PC-9 (cell line): ENCODE results near the gene ZNF516. TPM values are rescaled to one million over a fixed set of nuclear protein-coding genes. Genes with fewer than 3 reads are reported as not detected.

ENCODE experiments used
- BruUV-seq: library from RNA; stranded (reverse); fragments of 400-500 nt; replicated peaks from 2 replicates; lab custom pipeline; 2021; lab: Mats Ljungman, UMichigan
- CTCF ChIA-PET: fragments of 300-600 bp; sonication (Branson Sonifier 250); formaldehyde crosslinking; loops from one replicate; lab custom pipeline; 2022; ENCODE audit warnings: antibody characterized with exemption; lab: Charles Lee
- POLR2A ChIA-PET: fragments of 300-600 bp; sonication (Branson Sonifier 250); formaldehyde crosslinking; loops from one replicate; lab custom pipeline; 2022; ENCODE audit warnings: antibody characterized with exemption; ENCODE audit not compliant: unreplicated experiment; lab: Charles Lee
- DNase-seq, 2 experiments: peaks; one replicate each; pipeline versions ENCODE4 v3.0.0 to v3.0.0-alpha.2; 2015 to 2022; ENCODE audit warnings: mixed read lengths in 1 of 2
- H2AFZ ChIP-seq: fragments of 200-600 bp; sonication (generic); 2 replicates; pipeline ENCODE4 v1.8.1; 2017; ENCODE audit warnings: antibody characterized with exemption
- H3F3A ChIP-seq: fragments of 200-600 bp; sonication (generic); 2 replicates; pipeline ENCODE4 v1.8.1; 2017; ENCODE audit warnings: antibody characterized with exemption, mild to moderate bottlenecking, low read depth; ENCODE audit not compliant: insufficient read depth
- H3K27ac ChIP-seq: fragments of 200-600 bp; sonication (generic); 2 replicates; pipeline ENCODE4 v1.6.1; 2016; ENCODE audit warnings: mixed run types
- H3K27me3 ChIP-seq: fragments of 200-600 bp; sonication (generic); 2 replicates; pipeline ENCODE4 v1.6.1; 2016; ENCODE audit warnings: low read depth, mixed run types; ENCODE audit not compliant: insufficient read depth
- H3K36me3 ChIP-seq: fragments of 200-600 bp; sonication (generic); 2 replicates; pipeline ENCODE4 v1.6.1; 2016; ENCODE audit warnings: low read depth, mixed run types
- H3K4me1 ChIP-seq: fragments of 200-600 bp; sonication (generic); replicated peaks from 2 replicates; pipeline ENCODE4 v1.6.1; 2016; ENCODE audit warnings: mixed run types; ENCODE audit not compliant: insufficient read depth
- H3K4me2 ChIP-seq: fragments of 200-600 bp; sonication (generic); 2 replicates; pipeline ENCODE4 v1.6.1; 2017; ENCODE audit warnings: mixed run types
- H3K4me3 ChIP-seq: fragments of 200-600 bp; sonication (generic); 2 replicates; pipeline ENCODE4 v1.6.1; 2016; ENCODE audit warnings: mixed run types
- H3K79me2 ChIP-seq: fragments of 200-600 bp; sonication (generic); 2 replicates; pipeline ENCODE4 v1.6.1; 2017; ENCODE audit warnings: low read depth, mixed run types
- H3K9me2 ChIP-seq: fragments of 200-600 bp; sonication (generic); 2 replicates; pipeline ENCODE4 v1.8.1; 2017; ENCODE audit warnings: mild to moderate bottlenecking; ENCODE audit not compliant: insufficient read depth
- H3K9me3 ChIP-seq: fragments of 200-600 bp; sonication (generic); 2 replicates; pipeline ENCODE4 v1.8.1; 2016; ENCODE audit warnings: low read depth; ENCODE audit not compliant: insufficient read depth
- H4K20me1 ChIP-seq: fragments of 200-600 bp; sonication (generic); 2 replicates; pipeline ENCODE4 v1.8.1; 2017; ENCODE audit not compliant: insufficient read depth
- CTCF ChIP-seq: fragments of 200-600 bp; sonication (generic); conservative IDR thresholded peaks from 2 replicates; pipeline ENCODE4 v1.6.1; 2017; ENCODE audit warnings: mixed run types, antibody characterized with exemption, mild to moderate bottlenecking, moderate library complexity
- EZH2 ChIP-seq: fragments of 200-600 bp; sonication (generic); IDR thresholded peaks from 2 replicates; pipeline ENCODE4 v1.8.0; 2017; ENCODE audit warnings: antibody characterized with exemption, low read depth
- intact Hi-C: fragments of 100-400 bp; cut with micrococcal nuclease; formaldehyde crosslinking; loops from one replicate; pipeline ENCODE4 v1.10.0; 2022; ENCODE audit not compliant: unreplicated experiment
- total RNA-seq: library from RNA; stranded (reverse); gene quantifications from 2 replicates; pipeline ENCODE4 v1.2.3, GENCODE V29; 2021

ZNF516 gene
- total RNA-seq, 1 experiment from 2014 or later, result 32.7 TPM

DNA sequence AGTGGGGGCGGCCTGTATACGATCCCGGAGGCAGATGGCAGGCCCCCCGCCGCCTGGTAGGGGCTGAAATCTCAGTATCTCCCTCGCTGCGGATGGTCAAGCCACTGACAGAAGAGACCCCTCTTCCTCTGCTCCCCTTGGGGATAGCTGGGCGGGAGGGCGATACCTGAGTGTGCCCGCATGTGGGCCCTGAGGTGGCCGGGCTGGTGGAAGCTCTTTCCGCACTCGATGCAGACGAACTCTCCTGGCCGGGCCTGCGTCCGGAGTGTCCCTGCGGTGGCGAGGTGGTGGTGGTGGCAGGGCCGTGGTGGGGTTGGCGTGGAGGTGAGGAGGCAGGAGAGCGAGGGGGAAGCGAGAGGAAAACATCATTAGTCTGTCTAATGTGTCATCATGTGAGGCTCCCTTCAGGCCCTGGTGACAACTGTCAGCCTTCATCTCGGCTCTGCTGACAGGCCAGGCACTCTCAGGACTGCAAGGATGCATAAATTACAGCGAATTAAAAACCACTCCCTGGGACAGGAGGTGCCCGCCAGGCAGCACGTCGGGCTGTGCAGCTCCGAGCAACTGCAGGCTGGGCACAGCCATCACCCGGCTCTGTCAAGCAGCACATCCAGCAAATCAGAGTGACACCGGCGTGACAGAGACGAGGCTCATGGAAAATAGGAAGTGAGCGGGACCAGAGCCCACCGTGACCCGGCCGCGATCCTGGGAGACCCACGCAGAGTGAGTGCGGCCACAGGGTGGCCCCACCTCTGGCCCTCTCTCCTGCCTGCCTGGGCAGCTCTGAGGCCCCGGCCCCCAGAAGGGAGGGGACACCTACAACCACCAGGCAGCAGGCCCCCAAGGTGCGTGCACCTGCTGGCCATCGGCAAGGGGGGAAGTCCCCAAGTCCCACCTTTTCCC, 123.5 kb downstream of the ZNF516 start:
- ChIA-PET POLR2A (no interaction called here), CTCF (no interaction called here)
- H3K27ac ChIP-seq, result no peak overlapping the region
- H3F3A ChIP-seq, result no peaks in the 10 kb centered on the region
- intact Hi-C loops, result no loop called here
- H3K79me2 ChIP-seq, result no peaks in the 10 kb centered on the region
- H4K20me1 ChIP-seq, result 0 out of 2 replicates have a peak, but pooled peaks cover 3% of the 10 kb centered on the region
- H3K27me3 ChIP-seq, result no peaks in the 10 kb centered on the region
- TF ChIP-seq EZH2 (no peak), CTCF (no peak)
- no peak overlapping the region for H2AFZ ChIP-seq
- no TSS peak for BruUV-seq
- peaks cover 7% of the 10 kb centered on the region for H3K4me1 ChIP-seq
- no peak overlapping the region for H3K4me3 ChIP-seq
- no peak for DNase-seq
- H3K9me2 ChIP-seq, result no peaks in the 10 kb centered on the region
- H3K4me2 ChIP-seq, result no peak overlapping the region
- H3K36me3 ChIP-seq, result no peaks in the 10 kb centered on the region
- H3K9me3 ChIP-seq, result no peaks in the 10 kb centered on the region

DNA sequence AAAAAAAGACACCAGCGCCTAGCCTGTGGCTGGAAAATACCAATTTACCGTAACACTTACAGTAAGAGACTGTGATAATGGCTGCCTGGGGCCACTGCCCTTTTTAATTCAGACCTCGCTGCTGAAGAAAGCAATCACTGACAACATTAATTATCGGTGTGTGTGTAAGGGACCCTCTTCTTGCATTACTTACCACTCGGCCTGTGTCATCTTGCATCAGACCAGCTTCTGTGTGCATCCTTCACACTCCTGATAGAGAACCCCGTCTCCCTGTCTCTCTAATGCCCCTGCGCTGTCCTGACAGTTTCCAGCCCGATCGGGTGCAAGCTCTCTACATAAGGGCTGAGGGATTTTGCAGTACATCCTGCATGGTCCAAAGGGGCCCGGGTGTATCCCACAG, 124.4 kb downstream of the ZNF516 start:
- ChIA-PET CTCF (no interaction called here), POLR2A (no interaction called here)
- no TSS peak for BruUV-seq

DNA sequence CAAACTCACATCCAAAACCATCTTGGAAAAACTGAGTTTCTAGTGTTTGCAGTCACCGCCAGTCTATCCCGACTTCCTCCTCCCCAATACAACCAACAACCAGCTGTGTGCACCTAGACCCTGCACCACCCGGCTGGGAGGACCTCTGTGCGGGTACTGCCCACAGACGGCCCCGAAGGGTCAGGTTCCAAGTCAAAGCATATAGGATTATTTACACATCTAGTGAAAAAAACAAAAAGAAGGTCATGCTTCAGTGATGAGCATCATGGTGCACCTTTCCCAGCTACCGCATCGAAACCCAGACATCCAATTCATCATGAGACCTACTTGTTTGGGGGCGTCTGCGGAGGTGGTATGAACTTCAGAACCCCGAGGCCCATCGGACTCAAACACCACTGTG, 124.8 kb downstream of the ZNF516 start:
- Histone ChIP-seq H3K9me3 (no peaks in the 10 kb centered on the region), H3K79me2 (no peaks in the 10 kb centered on the region), H3K4me1 (no peaks in the 10 kb centered on the region), H3K27ac (no peak overlapping the region), H3F3A (no peaks in the 10 kb centered on the region), H3K4me2 (no peak overlapping the region), H4K20me1 (0 out of 2 replicates have a peak, but pooled peaks cover 12% of the 10 kb centered on the region), H2AFZ (no peak overlapping the region), H3K4me3 (no peak overlapping the region), H3K36me3 (no peaks in the 10 kb centered on the region), H3K9me2 (no peaks in the 10 kb centered on the region), H3K27me3 (no peaks in the 10 kb centered on the region)
- intact Hi-C loops, result no loop called here
- BruUV-seq, result no TSS peak
- ChIA-PET CTCF (no interaction called here), POLR2A (no interaction called here)
- TF ChIP-seq EZH2 (no peak), CTCF (no peak)
- DNase-seq, result no peak

More for the DNA sequence above, 124.4 kb downstream of the ZNF516 start:
- Histone ChIP-seq H4K20me1 (0 out of 2 replicates have a peak, but pooled peaks cover 12% of the 10 kb centered on the region), H3K27me3 (no peaks in the 10 kb centered on the region), H3K79me2 (no peaks in the 10 kb centered on the region), H3K9me2 (no peaks in the 10 kb centered on the region), H3K27ac (no peak overlapping the region), H3K4me2 (no peak overlapping the region), H3K4me1 (no peaks in the 10 kb centered on the region), H2AFZ (no peak overlapping the region), H3F3A (no peaks in the 10 kb centered on the region), H3K4me3 (no peak overlapping the region), H3K9me3 (no peaks in the 10 kb centered on the region), H3K36me3 (no peaks in the 10 kb centered on the region)
- no peak for TF ChIP-seq EZH2
- TF ChIP-seq CTCF, result no peak
- intact Hi-C loops, result no loop called here
- no peak for DNase-seq
